ENCODE measurements around the gene USP40. TPM values are rescaled to one million over a fixed set of nuclear protein-coding genes. Genes with fewer than 3 reads are reported as not detected.

USP40 gene
- total RNA-seq, 2 donors from 2014 or later = 14.7 to 19.6 TPM

- Mint-ChIP-seq H3K36me3 (ENCODE audit: insufficient read depth in 2 of 2) (peaks cover 5 to 11% of the 10 kb centered on the region in 2 donors), H3K4me1 (ENCODE audit: low read depth) (no peaks in the 10 kb centered on the region), H3K27ac (no peak overlapping the region), H3K27me3 (ENCODE audit: low read depth) (no peaks in the 10 kb centered on the region), H3K9me3 (no peaks in the 10 kb centered on the region), H3K4me3 (no peak overlapping the region)
- ATAC-seq (replicated peaks in 1 of 2) (no peak), DNase-seq (no peak)
These were observed 92.0 kb downstream of the USP40 start for GRCh38 chr2:233474308-233475160.

- Mint-ChIP-seq H3K27me3 (ENCODE audit: low read depth) (no peaks in the 10 kb centered on the region), H3K27ac (no peak overlapping the region), H3K36me3 (ENCODE audit: insufficient read depth in 2 of 2) (peaks cover 5 to 13% of the 10 kb centered on the region in 2 donors), H3K9me3 (no peaks in the 10 kb centered on the region), H3K4me1 (ENCODE audit: low read depth) (no peaks in the 10 kb centered on the region), H3K4me3 (no peak overlapping the region)
- DNase-seq = no peak
- no peak for ATAC-seq (replicated peaks in 1 of 2)
These were observed 92.7 kb downstream of the USP40 start for GRCh38 chr2:233473878-233474277.

- H3K27me3 Mint-ChIP-seq (ENCODE audit: low read depth) = no peaks in the 10 kb centered on the region
- DNase-seq (no peak), ATAC-seq (replicated peaks in 1 of 2) (no peak)
- no peaks in the 10 kb centered on the region for H3K9me3 Mint-ChIP-seq
- no peaks in the 10 kb centered on the region for H3K4me1 Mint-ChIP-seq (ENCODE audit: low read depth)
- H3K4me3 Mint-ChIP-seq = no peak overlapping the region
- peaks cover 7 to 15% of the 10 kb centered on the region in 2 donors for H3K36me3 Mint-ChIP-seq (ENCODE audit: insufficient read depth in 2 of 2)
- H3K27ac Mint-ChIP-seq = no peak overlapping the region
These were observed 93.2 kb downstream of the USP40 start for GRCh38 chr2:233473386-233473791.

- Mint-ChIP-seq H3K4me1 (ENCODE audit: low read depth) (no peaks in the 10 kb centered on the region), H3K27ac (no peak overlapping the region), H3K36me3 (ENCODE audit: insufficient read depth in 2 of 2) (peaks cover 7 to 15% of the 10 kb centered on the region in 2 donors), H3K4me3 (no peak overlapping the region), H3K27me3 (ENCODE audit: low read depth) (no peaks in the 10 kb centered on the region), H3K9me3 (no peaks in the 10 kb centered on the region)
- no peak for DNase-seq
- ATAC-seq (replicated peaks in 1 of 2) = no peak
These were observed 95.1 kb downstream of the USP40 start for GRCh38 chr2:233471291-233472035.

- Mint-ChIP-seq H3K9me3 (no peaks in the 10 kb centered on the region), H3K4me1 (ENCODE audit: low read depth) (no peaks in the 10 kb centered on the region), H3K27me3 (ENCODE audit: low read depth) (no peaks in the 10 kb centered on the region), H3K36me3 (ENCODE audit: insufficient read depth in 2 of 2) (peaks cover 7 to 15% of the 10 kb centered on the region in 2 donors), H3K4me3 (no peak overlapping the region), H3K27ac (no peak overlapping the region)
- DNase-seq (no peak), ATAC-seq (replicated peaks in 1 of 2) (no peak)
These were observed 95.7 kb downstream of the USP40 start for GRCh38 chr2:233470839-233471238.

GRCh38 chr2:233470011-233470687 lies 96.4 kb downstream of the USP40 start:
- no peaks in the 10 kb centered on the region for H3K27me3 Mint-ChIP-seq (ENCODE audit: low read depth)
- H3K27ac Mint-ChIP-seq = peak overlapping the region; percentile 22
- ATAC-seq (replicated peaks in 1 of 2) = no peak
- H3K4me1 Mint-ChIP-seq (ENCODE audit: low read depth) = no peaks in the 10 kb centered on the region
- H3K9me3 Mint-ChIP-seq = no peaks in the 10 kb centered on the region
- peaks cover 7 to 15% of the 10 kb centered on the region in 2 donors for H3K36me3 Mint-ChIP-seq (ENCODE audit: insufficient read depth in 2 of 2)
- H3K4me3 Mint-ChIP-seq = no peak overlapping the region
- DNase-seq = no peak

GRCh38 chr2:233469261-233470010 lies 97.1 kb downstream of the USP40 start:
- no peaks in the 10 kb centered on the region for H3K4me1 Mint-ChIP-seq (ENCODE audit: low read depth)
- ATAC-seq (replicated peaks in 1 of 2) (no peak), DNase-seq (no peak)
- peak overlapping the region; percentile 55 for H3K27ac Mint-ChIP-seq
- peaks cover 7 to 15% of the 10 kb centered on the region in 2 donors for H3K36me3 Mint-ChIP-seq (ENCODE audit: insufficient read depth in 2 of 2)
- H3K27me3 Mint-ChIP-seq (ENCODE audit: low read depth) = no peaks in the 10 kb centered on the region
- H3K9me3 Mint-ChIP-seq = no peaks in the 10 kb centered on the region
- no peak overlapping the region for H3K4me3 Mint-ChIP-seq

GRCh38 chr2:233468741-233469110 lies 97.9 kb downstream of the USP40 start:
- DNase-seq (no peak), ATAC-seq (replicated peaks in 1 of 2) (no peak)
- no peaks in the 10 kb centered on the region for H3K4me1 Mint-ChIP-seq (ENCODE audit: low read depth)
- peaks cover 7 to 20% of the 10 kb centered on the region in 2 donors for H3K36me3 Mint-ChIP-seq (ENCODE audit: insufficient read depth in 2 of 2)
- no peak overlapping the region for H3K4me3 Mint-ChIP-seq
- no peaks in the 10 kb centered on the region for H3K9me3 Mint-ChIP-seq
- no peak overlapping the region for H3K27ac Mint-ChIP-seq
- no peaks in the 10 kb centered on the region for H3K27me3 Mint-ChIP-seq (ENCODE audit: low read depth)

GRCh38 chr2:233468047-233468740 lies 98.4 kb downstream of the USP40 start:
- H3K27ac Mint-ChIP-seq = no peak overlapping the region
- no peaks in the 10 kb centered on the region for H3K4me1 Mint-ChIP-seq (ENCODE audit: low read depth)
- H3K27me3 Mint-ChIP-seq (ENCODE audit: low read depth) = no peaks in the 10 kb centered on the region
- no peak for ATAC-seq (replicated peaks in 1 of 2)
- no peak for DNase-seq
- H3K4me3 Mint-ChIP-seq = no peak overlapping the region
- H3K9me3 Mint-ChIP-seq = no peaks in the 10 kb centered on the region
- H3K36me3 Mint-ChIP-seq (ENCODE audit: insufficient read depth in 2 of 2) = peaks cover 10 to 23% of the 10 kb centered on the region in 2 donors

GRCh38 chr2:233466991-233467603 lies 99.5 kb downstream of the USP40 start:
- H3K4me1 Mint-ChIP-seq (ENCODE audit: low read depth) = no peaks in the 10 kb centered on the region
- ATAC-seq (replicated peaks in 1 of 2) (no peak), DNase-seq (no peak)
- no peaks in the 10 kb centered on the region for H3K27me3 Mint-ChIP-seq (ENCODE audit: low read depth)
- H3K27ac Mint-ChIP-seq = peak overlapping the region; percentile 47
- H3K36me3 Mint-ChIP-seq (ENCODE audit: insufficient read depth in 2 of 2) = peaks cover 7 to 17% of the 10 kb centered on the region in 2 donors
- H3K4me3 Mint-ChIP-seq = no peak overlapping the region
- H3K9me3 Mint-ChIP-seq = no peaks in the 10 kb centered on the region

GRCh38 chr2:233464531-233465240 lies 101.9 kb downstream of the USP40 start:
- Mint-ChIP-seq H3K4me1 (ENCODE audit: low read depth) (no peaks in the 10 kb centered on the region), H3K27ac (no peak overlapping the region), H3K36me3 (ENCODE audit: insufficient read depth in 2 of 2) (peaks cover 6 to 12% of the 10 kb centered on the region in 2 donors), H3K4me3 (no peak overlapping the region), H3K27me3 (ENCODE audit: low read depth) (no peaks in the 10 kb centered on the region), H3K9me3 (no peaks in the 10 kb centered on the region)
- DNase-seq (no peak), ATAC-seq (replicated peaks in 1 of 2) (no peak)

Measured in activated T-cell treated with anti-CD3 and anti-CD28 coated beads, Interleukin-2, amount 50 U/mL, for 72 hours (primary cell).